HK-2 (cell line): ENCODE results near the gene RNF26.

Source experiments
- DNase-seq: peaks from one replicate; pipeline ENCODE4 v3.0.0-alpha.2; 2018; ENCODE audit not compliant: unreplicated experiment

RNF26 gene

GRCh38 chr11:119334174-119334930 lies at the start of gene RNF26:
TSS of gene RNF26 (plus strand) at chr11:119334527. CDS start at chr11:119335123, 596 bp downstream.
- peak; percentile 86 for DNase-seq

GRCh38 chr11:119285431-119285830 lies 48.9 kb upstream of the RNF26 start:
- no peak for DNase-seq

GRCh38 chr11:119288219-119288618 lies 46.1 kb upstream of the RNF26 start:
- no peak for DNase-seq

GRCh38 chr11:119290894-119291497 lies 43.3 kb upstream of the RNF26 start:
- no peak for DNase-seq

- DNase-seq: no peak
Measured at GRCh38 chr11:119293461-119293860, 40.9 kb upstream of the RNF26 start.

- no peak for DNase-seq
Measured at GRCh38 chr11:119295178-119295577, 39.1 kb upstream of the RNF26 start.

- DNase-seq: no peak
Measured at GRCh38 chr11:119297938-119298337, 36.4 kb upstream of the RNF26 start.

GRCh38 chr11:119298726-119299125 lies 35.6 kb upstream of the RNF26 start:
- DNase-seq: no peak

- DNase-seq: no peak
Measured at GRCh38 chr11:119299416-119299815, 34.9 kb upstream of the RNF26 start.

GRCh38 chr11:119300198-119300964 lies 33.9 kb upstream of the RNF26 start:
- no peak for DNase-seq

- DNase-seq: no peak
Measured at GRCh38 chr11:119303227-119303718, 31.1 kb upstream of the RNF26 start.

GRCh38 chr11:119305556-119306372 lies 28.6 kb upstream of the RNF26 start:
- no peak for DNase-seq

GRCh38 chr11:119306373-119306890 lies 27.9 kb upstream of the RNF26 start:
- DNase-seq: no peak

GRCh38 chr11:119307219-119307618 lies 27.1 kb upstream of the RNF26 start:
- DNase-seq: no peak

GRCh38 chr11:119307974-119308373 lies 26.4 kb upstream of the RNF26 start:
- DNase-seq: no peak

GRCh38 chr11:119309411-119309810 lies 24.9 kb upstream of the RNF26 start:
- DNase-seq: no peak

- DNase-seq: no peak
Measured at GRCh38 chr11:119309953-119310681, 24.2 kb upstream of the RNF26 start.

- DNase-seq: no peak
Measured at GRCh38 chr11:119310682-119311052, 23.7 kb upstream of the RNF26 start.

- DNase-seq: no peak
Measured at GRCh38 chr11:119314726-119315125, 19.6 kb upstream of the RNF26 start.

GRCh38 chr11:119315131-119316015 lies 19.0 kb upstream of the RNF26 start:
- DNase-seq: peak; percentile 36
